ENCODE data around the gene HINT3. TPM values are rescaled to one million over a fixed set of nuclear protein-coding genes. Genes with fewer than 3 reads are reported as not detected.

HINT3 gene
- total RNA-seq, 1 experiment from 2014 or later = 11.7 TPM

GRCh38 chr6:125944896-125945295 lies 11.7 kb upstream of the HINT3 start:
- no CpG with 5 or more reads among the region's 1 CpG for WGBS (ENCODE audit: extremely low coverage, insufficient read length, low lambda C conversion rate)

More at GRCh38 chr6:125944896-125945295, 11.7 kb upstream of the HINT3 start:
- Histone ChIP-seq H3K9me3 (ENCODE audit: control insufficient read depth, low read depth, low read length) (no peaks in the 10 kb centered on the region), H4K91ac (ENCODE audit: insufficient read length, low read depth, low read length) (no peak overlapping the region), H3K79me1 (ENCODE audit: insufficient read depth, low read depth, low read length, poor library complexity, severe bottlenecking) (no peaks in the 10 kb centered on the region), H3K4ac (ENCODE audit: low read depth, low read length) (no peak overlapping the region), H3K23ac (ENCODE audit: insufficient read length, low read depth, low read length) (no peak overlapping the region), H2AFZ (ENCODE audit: low read length) (no peak overlapping the region), H3K27me3 (ENCODE audit: insufficient read depth, low read length) (no peaks in the 10 kb centered on the region), H2BK12ac (ENCODE audit: insufficient read length, low read depth, low read length) (no peak overlapping the region), H3K4me1 (ENCODE audit: insufficient read depth, low read length) (no peaks in the 10 kb centered on the region), H3K79me2 (ENCODE audit: insufficient read depth, low read length) (no peaks in the 10 kb centered on the region), H3K23me2 (ENCODE audit: insufficient read length, low read depth, low read length, poor library complexity, severe bottlenecking) (no peaks in the 10 kb centered on the region), H3K56ac (ENCODE audit: insufficient read length, low read depth, low read length) (no peak overlapping the region), H3K14ac (ENCODE audit: insufficient read depth, low read length) (no peak overlapping the region), H3K27ac (ENCODE audit: insufficient read length, low read depth, low read length) (no peak overlapping the region), H2BK15ac (ENCODE audit: low read depth, low read length) (no peak overlapping the region), H2BK5ac (ENCODE audit: insufficient read length, low read length) (no peak overlapping the region), H4K8ac (replicated peaks; ENCODE audit: insufficient read length, low read depth, low read length) (no peak overlapping the region), H2BK120ac (ENCODE audit: low read depth, low read length, poor library complexity, severe bottlenecking) (no peak overlapping the region), H3K18ac (ENCODE audit: insufficient read length, low read depth, low read length) (no peak overlapping the region), H3K4me2 (ENCODE audit: insufficient read depth, insufficient read length, low read length) (no peak overlapping the region), H4K20me1 (ENCODE audit: control insufficient read depth, insufficient read depth, insufficient read length) (no peaks in the 10 kb centered on the region), H2AK5ac (ENCODE audit: insufficient read length, low read length) (no peak overlapping the region), H2BK20ac (ENCODE audit: low read depth, low read length, poor library complexity, severe bottlenecking) (no peak overlapping the region), H3T11ph (ENCODE audit: low read length) (no peak overlapping the region), H3K9ac (ENCODE audit: extremely low read depth, insufficient read length, low read length) (no peak overlapping the region), H4K5ac (ENCODE audit: insufficient read length, low read depth, low read length) (no peak overlapping the region)
- Mint-ChIP-seq H3K4me3 (no peak overlapping the region), H3K4me1 (peaks cover 0 to 2% of the 10 kb centered on the region in 2 experiments; a peak in 2 of 4 replicates), H3K9me3 (no peaks in the 10 kb centered on the region), H3K27ac (no peak overlapping the region), H3K36me3 (ENCODE audit: insufficient read depth in 1 of 3, low read depth in 3 of 3) (no peaks in the 10 kb centered on the region), H3K27me3 (ENCODE audit: low read depth) (peaks cover 4% of the 10 kb centered on the region)
- DNase-seq = no peak
- TF ChIP-seq CTCF (conservative IDR thresholded peaks at IDR 0.05) = no peak

All from H9 (cell line).